Measurements from ENCODE around the gene TBC1D22A. TPM values are rescaled to one million over a fixed set of nuclear protein-coding genes. Genes with fewer than 3 reads are reported as not detected.

TBC1D22A gene
- total and polyA plus RNA-seq, 2 donors from 2014 or later, result 24.6 to 39.4 TPM

- Histone ChIP-seq H3K27me3 (ENCODE audit: control insufficient read depth, insufficient read depth, low read length) (no peaks in the 10 kb centered on the region), H3K4me1 (ENCODE audit: control insufficient read depth in 2 of 3, insufficient read depth in 2 of 3, low read depth in 1 of 3, low read length in 3 of 3) (no peaks in the 10 kb centered on the region), H3K4me3 (ENCODE audit: low read length in 3 of 3) (no peak overlapping the region), H3K36me3 (ENCODE audit: control insufficient read depth in 2 of 3, insufficient read depth in 3 of 3, low read length in 3 of 3) (peaks cover 0 to 6% (median 4%) of the 10 kb centered on the region in 3 donors), H3K27ac (ENCODE audit: low read depth in 2 of 2, low read length in 2 of 2) (no peak overlapping the region), H3K9me3 (ENCODE audit: control insufficient read depth in 2 of 3, insufficient read depth in 1 of 3, low read length in 3 of 3) (no peaks in the 10 kb centered on the region), H3K9ac (ENCODE audit: low read length in 3 of 3) (no peak overlapping the region)
- intact Hi-C loops (cut with DNase I), result no loop called here
- DNase-seq (no peak), FAIRE-seq (no peak)
- TF ChIP-seq CTCF (IDR thresholded peaks at IDR 0.05; ENCODE audit: borderline replicate concordance, extremely low read depth, insufficient read depth), result no peak
Observed at GRCh38 chr22:46982635-46983034, 220.2 kb downstream of the TBC1D22A start.

GRCh38 chr22:46983046-46983445, 220.6 kb downstream of the TBC1D22A start:
- intact Hi-C loops (cut with DNase I), result no loop called here
- DNase-seq (no peak), FAIRE-seq (no peak)
- H3K4me1 ChIP-seq (ENCODE audit: control insufficient read depth in 2 of 3, insufficient read depth in 2 of 3, low read depth in 1 of 3, low read length in 3 of 3), result no peaks in the 10 kb centered on the region
- H3K4me3 ChIP-seq (ENCODE audit: low read length in 3 of 3), result no peak overlapping the region
- no peak overlapping the region for H3K27ac ChIP-seq (ENCODE audit: low read depth in 2 of 2, low read length in 2 of 2)
- no peak for TF ChIP-seq CTCF (IDR thresholded peaks at IDR 0.05; ENCODE audit: borderline replicate concordance, extremely low read depth, insufficient read depth)
- H3K27me3 ChIP-seq (ENCODE audit: control insufficient read depth, insufficient read depth, low read length), result no peaks in the 10 kb centered on the region
- H3K36me3 ChIP-seq (ENCODE audit: control insufficient read depth in 2 of 3, insufficient read depth in 3 of 3, low read length in 3 of 3), result peaks cover 0 to 6% (median 3%) of the 10 kb centered on the region in 3 donors
- no peak overlapping the region for H3K9ac ChIP-seq (ENCODE audit: low read length in 3 of 3)
- no peaks in the 10 kb centered on the region for H3K9me3 ChIP-seq (ENCODE audit: control insufficient read depth in 2 of 3, insufficient read depth in 1 of 3, low read length in 3 of 3)

- FAIRE-seq (no peak), DNase-seq (peak in 1 of 5 donors; percentile 66)
- no peaks in the 10 kb centered on the region for H3K27me3 ChIP-seq (ENCODE audit: control insufficient read depth, insufficient read depth, low read length)
- no peaks in the 10 kb centered on the region for H3K9me3 ChIP-seq (ENCODE audit: control insufficient read depth in 2 of 3, insufficient read depth in 1 of 3, low read length in 3 of 3)
- no peak for TF ChIP-seq CTCF (IDR thresholded peaks at IDR 0.05; ENCODE audit: borderline replicate concordance, extremely low read depth, insufficient read depth)
- H3K9ac ChIP-seq (ENCODE audit: low read length in 3 of 3), result no peak overlapping the region
- intact Hi-C loops (cut with DNase I), result no loop called here
- H3K4me1 ChIP-seq (ENCODE audit: control insufficient read depth in 2 of 3, insufficient read depth in 2 of 3, low read depth in 1 of 3, low read length in 3 of 3), result no peaks in the 10 kb centered on the region
- no peaks in the 10 kb centered on the region for H3K36me3 ChIP-seq (ENCODE audit: control insufficient read depth in 2 of 3, insufficient read depth in 3 of 3, low read length in 3 of 3)
- no peak overlapping the region for H3K4me3 ChIP-seq (ENCODE audit: low read length in 3 of 3)
- H3K27ac ChIP-seq (ENCODE audit: low read depth in 2 of 2, low read length in 2 of 2), result no peak overlapping the region
Observed at GRCh38 chr22:46984751-46985506, 222.5 kb downstream of the TBC1D22A start.
